HepG2 (cell line): ENCODE results near the gene INPP5E. TPM values are rescaled to one million over a fixed set of nuclear protein-coding genes. Genes with fewer than 3 reads are reported as not detected.
A peak's percentile ranks its signal among the peaks of the same experiment; 100 is the strongest.

Experiments
- ARID2 ChIP-seq: sonication (generic); formaldehyde crosslinking; IDR thresholded peaks from 2 replicates; pipeline ENCODE4 v1.8.1; 2022; ENCODE audit warnings: mild to moderate bottlenecking, missing genetic modification reagents, borderline replicate concordance
- BATF2 ChIP-seq: sonication (generic); formaldehyde crosslinking; IDR thresholded peaks from 2 replicates; pipeline ENCODE4 v1.8.0; 2022; ENCODE audit warnings: mild to moderate bottlenecking, missing genetic modification reagents, moderate library complexity
- BORCS8-MEF2B ChIP-seq: sonication (generic); formaldehyde crosslinking; IDR thresholded peaks from 2 replicates; pipeline ENCODE4 v1.8.0; 2022; ENCODE audit warnings: mild to moderate bottlenecking, missing genetic modification reagents
- BRCA1 ChIP-seq: sonication (generic); formaldehyde crosslinking; IDR thresholded peaks from 2 replicates; pipeline ENCODE4 v1.4.0; 2020; ENCODE audit warnings: missing genetic modification reagents
- HMG20A ChIP-seq: IDR thresholded peaks from 2 replicates; pipeline ENCODE4 v1.6.1; 2016; ENCODE audit warnings: borderline replicate concordance
- IKZF1 ChIP-seq: fragments of 450-650 bp; IDR thresholded peaks from 2 replicates; pipeline ENCODE4 v1.7.1; 2016
- KDM6A ChIP-seq: IDR thresholded peaks from 2 replicates; pipeline ENCODE4 v1.6.1; 2016; ENCODE audit warnings: low read depth
- LBX2 ChIP-seq: sonication (generic); formaldehyde crosslinking; IDR thresholded peaks from 2 replicates; pipeline ENCODE4 v1.5.0; 2020; ENCODE audit warnings: missing genetic modification reagents, mild to moderate bottlenecking, borderline replicate concordance
- RFXANK ChIP-seq: IDR thresholded peaks from 2 replicates; pipeline ENCODE4 v1.6.1; 2016
- SRSF1 ChIP-seq: fragments of 200-400 bp; formaldehyde crosslinking; optimal IDR thresholded peaks from 2 replicates; pipeline ENCODE3; 2017; ENCODE audit warnings: mild to moderate bottlenecking, low read depth, low read length, moderate library complexity
- TBX3 ChIP-seq: fragments of 450-650 bp; IDR thresholded peaks from 2 replicates; pipeline ENCODE4 v1.6.1; 2017; ENCODE audit warnings: antibody characterized with exemption, mild to moderate bottlenecking, inconsistent platforms, borderline replicate concordance
- THAP7 ChIP-seq: sonication (generic); formaldehyde crosslinking; IDR thresholded peaks from 2 replicates; pipeline ENCODE4 v1.8.1; 2023; ENCODE audit warnings: mild to moderate bottlenecking, missing genetic modification reagents
- TRIM24 ChIP-seq: sonication (generic); formaldehyde crosslinking; IDR thresholded peaks from 2 replicates; pipeline ENCODE4 v1.8.0; 2022; ENCODE audit warnings: mild to moderate bottlenecking, missing genetic modification reagents
- ZFP36L2 ChIP-seq: sonication (generic); formaldehyde crosslinking; IDR thresholded peaks from 2 replicates; pipeline ENCODE4 v1.4.0; 2020; ENCODE audit warnings: missing genetic modification reagents
- ZNF230 ChIP-seq: sonication (generic); formaldehyde crosslinking; IDR thresholded peaks from 2 replicates; pipeline ENCODE4 v1.4.0; 2020; ENCODE audit warnings: mild to moderate bottlenecking, missing genetic modification reagents
- ZNF264 ChIP-seq: sonication (generic); formaldehyde crosslinking; IDR thresholded peaks from 2 replicates; pipeline ENCODE4 v1.4.0; 2020; ENCODE audit warnings: missing genetic modification reagents
- ZNF3 ChIP-seq: IDR thresholded peaks from 2 replicates; pipeline ENCODE4 v1.7.0; 2017; ENCODE audit warnings: inconsistent platforms
- ZNF510 ChIP-seq: sonication (generic); formaldehyde crosslinking; IDR thresholded peaks from 2 replicates; pipeline ENCODE4 v1.4.0; 2020; ENCODE audit warnings: low read depth, mild to moderate bottlenecking, missing genetic modification reagents
- ZNF567 ChIP-seq: sonication (generic); formaldehyde crosslinking; IDR thresholded peaks from 2 replicates; pipeline ENCODE4 v1.8.1; 2023; ENCODE audit warnings: mild to moderate bottlenecking, missing genetic modification reagents, borderline replicate concordance
- ZNF83 ChIP-seq: sonication (generic); formaldehyde crosslinking; IDR thresholded peaks from 2 replicates; pipeline ENCODE4 v1.4.0; 2020; ENCODE audit warnings: missing genetic modification reagents, mild to moderate bottlenecking, borderline replicate concordance
- ZNF891 ChIP-seq: sonication (generic); formaldehyde crosslinking; IDR thresholded peaks from 2 replicates; pipeline ENCODE4 v1.5.0; 2020; ENCODE audit warnings: mild to moderate bottlenecking, missing genetic modification reagents
- polyA plus RNA-seq, 8 experiments: library from polyadenylated mRNA; depleted of rRNA in 3 of 8; stranded (reverse) in 7 of 8; unstranded in 1 of 8; fragments of >200 nt; fragmentation: Illumina TruSeq in 4 of 8; extraction: Trizol in 4 of 8; gene quantifications; 2 replicates each; pipeline versions ENCODE4 v1.2.1 to v1.2.3, GENCODE V29; 2011 to 2016; ENCODE audit warnings: low read depth in 4 of 8, missing spikeins in 1 of 8, mixed read lengths in 1 of 8; ENCODE audit not compliant: insufficient read depth in 1 of 8
- total RNA-seq, 5 experiments: library from RNA; depleted of rRNA; stranded (reverse); fragments of >200 nt; fragmentation: Illumina TruSeq; extraction: Trizol; gene quantifications; 2 replicates each; pipeline ENCODE4 v1.2.3, GENCODE V29; 2016; ENCODE audit warnings: low read depth in 1 of 5
- TF ChIP-seq, protein P1 (sequence below): sonication (generic); formaldehyde crosslinking; IDR thresholded peaks from 2 replicates; pipeline ENCODE4 v1.8.0; 2022; ENCODE audit warnings: missing genetic modification reagents, mild to moderate bottlenecking, inconsistent platforms, borderline replicate concordance

INPP5E gene
- total and polyA plus RNA-seq, 2 of the 13 experiments (the other 11 are each of a cell fraction or from before 2014, with no cell fraction given) = 5.5 TPM

DNA sequence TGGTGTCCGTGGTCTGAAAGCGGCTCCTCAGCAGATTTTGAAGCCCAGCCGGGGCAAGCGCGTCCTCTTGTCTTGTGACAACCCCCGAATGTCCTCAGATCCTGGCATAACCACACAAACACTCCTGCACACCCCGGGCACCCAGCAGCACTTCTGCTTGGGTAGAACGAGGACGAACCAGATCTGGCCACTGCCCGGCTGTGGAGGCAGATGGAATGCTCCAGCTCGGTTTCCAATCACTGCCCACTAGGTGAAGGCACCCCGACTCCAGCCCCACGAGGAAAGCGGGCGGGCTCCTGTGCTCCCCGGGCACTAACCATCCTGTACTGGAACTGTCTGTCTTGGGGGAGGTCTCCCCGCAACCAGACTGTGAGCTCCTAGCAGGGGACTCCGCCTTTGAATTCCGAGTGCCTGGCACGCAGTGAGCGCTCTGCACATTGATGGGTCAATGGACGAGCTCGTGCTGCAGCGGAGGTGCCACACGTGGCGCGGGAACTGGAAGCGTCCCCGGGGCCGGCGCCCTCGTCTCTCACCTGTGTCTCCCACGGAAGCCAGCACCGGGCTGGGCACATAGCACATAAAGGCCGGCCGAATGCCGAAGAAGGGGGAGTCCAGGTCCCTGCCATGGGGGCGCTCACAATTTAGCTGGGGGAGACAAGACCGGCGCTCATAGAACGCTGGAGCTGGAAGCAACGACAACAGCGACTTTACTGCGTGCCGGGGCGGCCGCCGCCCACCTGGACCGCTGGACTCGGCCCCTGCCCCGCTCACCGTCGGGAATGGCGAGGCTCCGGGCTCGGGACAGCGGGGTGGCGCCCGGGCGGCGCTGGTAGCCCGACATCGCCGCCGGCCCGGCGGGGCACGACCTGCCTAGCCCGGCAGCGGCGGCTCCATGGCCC, 29.8 kb downstream of the INPP5E start (continued):
- TF ChIP-seq, protein P1, sequence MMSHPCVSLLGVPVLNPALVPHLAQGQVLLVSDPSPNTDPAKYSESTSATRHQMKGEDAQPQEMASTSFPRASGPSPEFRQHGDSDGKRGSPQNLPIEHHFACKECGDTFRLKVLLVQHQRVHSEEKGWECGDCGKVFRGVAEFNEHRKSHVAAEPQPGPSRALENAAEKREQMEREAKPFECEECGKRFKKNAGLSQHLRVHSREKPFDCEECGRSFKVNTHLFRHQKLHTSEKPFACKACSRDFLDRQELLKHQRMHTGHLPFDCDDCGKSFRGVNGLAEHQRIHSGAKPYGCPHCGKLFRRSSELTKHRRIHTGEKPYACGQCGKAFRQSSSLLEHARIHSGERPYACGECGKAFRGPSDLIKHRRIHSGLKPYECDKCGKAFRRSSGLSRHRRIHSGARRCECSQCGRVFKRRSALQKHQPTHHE (CRISPR knock-in tag) = no peak
- TF ChIP-seq TBX3 = no peak
- TF ChIP-seq ZNF83 (CRISPR knock-in tag) = no peak
- no peak for TF ChIP-seq ZFP36L2 (CRISPR knock-in tag)
- TF ChIP-seq BATF2 (CRISPR knock-in tag) = peak; percentile 60
- TF ChIP-seq ZNF3 (CRISPR knock-in tag) = no peak
- no peak for TF ChIP-seq ZNF567 (CRISPR knock-in tag)
- no peak for TF ChIP-seq KDM6A
- TF ChIP-seq TRIM24 (CRISPR knock-in tag) = no peak
- TF ChIP-seq ARID2 (CRISPR knock-in tag) = no peak
- TF ChIP-seq RFXANK (CRISPR knock-in tag) = no peak
- peak; percentile 82 for TF ChIP-seq ZNF264 (CRISPR knock-in tag)
- TF ChIP-seq SRSF1 = no peak
- 0 out of 2 replicates have a peak, but pooled peaks have one; percentile 10 for TF ChIP-seq ZNF510 (CRISPR knock-in tag)
- TF ChIP-seq ZNF891 (CRISPR knock-in tag) = no peak; the same call in 1 of the 2 replicates
- TF ChIP-seq BRCA1 (CRISPR knock-in tag) = no peak
- TF ChIP-seq THAP7 (CRISPR knock-in tag) = no peak
- TF ChIP-seq BORCS8-MEF2B = no peak; the same call in 1 of the 2 replicates
- TF ChIP-seq IKZF1 = no peak
- TF ChIP-seq LBX2 (CRISPR knock-in tag) = no peak; the same call in 1 of the 2 replicates
- TF ChIP-seq ZNF230 (CRISPR knock-in tag) = peak; percentile 22; the same call in 1 of the 2 replicates
- TF ChIP-seq HMG20A = no peak
